PFSK-1 (cell line): Measurements from ENCODE around the gene QKI.

Source experiments
- POLR2AphosphoS5 ChIP-seq: IDR thresholded peaks from 2 replicates; pipeline ENCODE4 v1.6.1; 2012; ENCODE audit warnings: low read depth, mild to moderate bottlenecking, control low read depth, low read length, moderate library complexity
- SIN3A ChIP-seq: IDR thresholded peaks from 2 replicates; pipeline ENCODE4 v1.6.1; 2012; ENCODE audit warnings: mild to moderate bottlenecking, low read length, moderate library complexity, borderline replicate concordance; ENCODE audit not compliant: insufficient read depth
- TAF1 ChIP-seq: IDR thresholded peaks from 2 replicates; pipeline ENCODE4 v1.6.1; 2012; ENCODE audit warnings: low read length, control low read depth, borderline replicate concordance; ENCODE audit not compliant: insufficient read depth

GRCh38 chr6:163572612-163573011, 158.1 kb downstream of the QKI start:
- TF ChIP-seq TAF1 (no peak), POLR2AphosphoS5 (no peak), SIN3A (no peak)
